HepG2 (cell line): ENCODE results near the gene CGNL1. TPM values are rescaled to one million over a fixed set of nuclear protein-coding genes. Genes with fewer than 3 reads are reported as not detected.
A peak's percentile ranks its signal among the peaks of the same experiment; 100 is the strongest.

ENCODE experiments used
- ARNTL ChIP-seq: sonication (generic); formaldehyde crosslinking; IDR thresholded peaks from 2 replicates; pipeline ENCODE4 v1.4.0; 2020; ENCODE audit warnings: mild to moderate bottlenecking, missing genetic modification reagents
- CREM ChIP-seq, 2 experiments: sonication (generic) in 1 of 2; formaldehyde crosslinking in 1 of 2; IDR thresholded peaks; 2 replicates each; pipeline versions ENCODE4 v1.4.0 to v1.6.1; 2016 to 2020; ENCODE audit warnings: antibody characterized with exemption in 1 of 2, mild to moderate bottlenecking in 1 of 2, missing genetic modification reagents in 1 of 2
- FLYWCH1 ChIP-seq: sonication (generic); formaldehyde crosslinking; IDR thresholded peaks from 2 replicates; pipeline ENCODE4 v1.8.1; 2023; ENCODE audit warnings: mild to moderate bottlenecking, missing genetic modification reagents
- FOXK1 ChIP-seq: sonication (generic); formaldehyde crosslinking; IDR thresholded peaks from 2 replicates; pipeline ENCODE4 v1.4.0; 2020; ENCODE audit warnings: low read depth, missing genetic modification reagents, borderline replicate concordance
- GATAD2A ChIP-seq: IDR thresholded peaks from 2 replicates; pipeline ENCODE4 v1.6.1; 2016
- GMEB1 ChIP-seq: sonication (generic); formaldehyde crosslinking; IDR thresholded peaks from 2 replicates; pipeline ENCODE4 v1.5.1; 2020; ENCODE audit warnings: missing genetic modification reagents, mild to moderate bottlenecking, borderline replicate concordance
- HNRNPK ChIP-seq: fragments of 200-400 bp; formaldehyde crosslinking; IDR thresholded peaks from 2 replicates; pipeline ENCODE4 v1.6.1; 2018; ENCODE audit warnings: low read length, low read depth, moderate library complexity, mild to moderate bottlenecking; ENCODE audit not compliant: poor library complexity, severe bottlenecking
- HNRNPLL ChIP-seq: fragments of 200-400 bp; formaldehyde crosslinking; IDR thresholded peaks from 2 replicates; pipeline ENCODE4 v1.6.1; 2017; ENCODE audit warnings: mild to moderate bottlenecking, low read depth, low read length; ENCODE audit not compliant: poor library complexity, severe bottlenecking
- MLLT10 ChIP-seq: sonication (generic); formaldehyde crosslinking; IDR thresholded peaks from 2 replicates; pipeline ENCODE4 v1.4.0; 2020; ENCODE audit warnings: missing genetic modification reagents
- MYPOP ChIP-seq: sonication (generic); formaldehyde crosslinking; IDR thresholded peaks from 2 replicates; pipeline ENCODE4 v1.8.1; 2023; ENCODE audit warnings: mild to moderate bottlenecking, moderate library complexity, missing genetic modification reagents
- RBFOX2 ChIP-seq: fragments of 200-400 bp; formaldehyde crosslinking; IDR thresholded peaks from 2 replicates; pipeline ENCODE4 v1.6.1; 2017; ENCODE audit warnings: low read depth, mild to moderate bottlenecking, low read length
- THAP11 ChIP-seq: IDR thresholded peaks from 2 replicates; pipeline ENCODE4 v1.6.1; 2016; ENCODE audit warnings: missing biosample characterization, missing genetic modification reagents
- ZBTB33 ChIP-seq: sonication (generic); formaldehyde crosslinking; IDR thresholded peaks from 2 replicates; pipeline ENCODE4 v1.4.0; 2020; ENCODE audit warnings: missing genetic modification reagents
- ZBTB34 ChIP-seq: sonication (generic); formaldehyde crosslinking; IDR thresholded peaks from 2 replicates; pipeline ENCODE4 v1.8.0; 2022; ENCODE audit warnings: mild to moderate bottlenecking, missing genetic modification reagents
- ZBTB46 ChIP-seq: sonication (generic); formaldehyde crosslinking; IDR thresholded peaks from 2 replicates; pipeline ENCODE4 v1.4.0; 2020; ENCODE audit warnings: mild to moderate bottlenecking, missing genetic modification reagents, borderline replicate concordance
- ZBTB49 ChIP-seq: sonication (generic); formaldehyde crosslinking; IDR thresholded peaks from 2 replicates; pipeline ENCODE4 v1.4.0; 2020; ENCODE audit warnings: missing genetic modification reagents, borderline replicate concordance
- ZNF792 ChIP-seq: IDR thresholded peaks from 2 replicates; pipeline ENCODE4 v1.6.1; 2016
- polyA plus RNA-seq, 8 experiments: library from polyadenylated mRNA; depleted of rRNA in 3 of 8; stranded (reverse) in 7 of 8; unstranded in 1 of 8; fragments of >200 nt; fragmentation: Illumina TruSeq in 4 of 8; extraction: Trizol in 4 of 8; gene quantifications; 2 replicates each; pipeline versions ENCODE4 v1.2.1 to v1.2.3, GENCODE V29; 2011 to 2016; ENCODE audit warnings: low read depth in 4 of 8, missing spikeins in 1 of 8, mixed read lengths in 1 of 8; ENCODE audit not compliant: insufficient read depth in 1 of 8
- total RNA-seq, 5 experiments: library from RNA; depleted of rRNA; stranded (reverse); fragments of >200 nt; fragmentation: Illumina TruSeq; extraction: Trizol; gene quantifications; 2 replicates each; pipeline ENCODE4 v1.2.3, GENCODE V29; 2016; ENCODE audit warnings: low read depth in 1 of 5

Gene CGNL1
- total and polyA plus RNA-seq, 2 of the 13 experiments (the other 11 are each of a cell fraction or from before 2014, with no cell fraction given): 5.6 to 15.6 TPM

GRCh38 chr15:57477736-57478522 lies 101.6 kb downstream of the CGNL1 start (continued):
- TF ChIP-seq ZBTB33 (CRISPR knock-in tag) (peak; percentile 31; the same call in 1 of the 2 replicates), ARNTL (CRISPR knock-in tag) (peak; percentile 92), ZBTB46 (CRISPR knock-in tag) (0 out of 2 replicates have a peak, but pooled peaks have one; percentile 15), RBFOX2 (peak; percentile 53; the same call in 1 of the 2 replicates), THAP11 (CRISPR knock-in tag) (no peak; the same call in none of the 2 replicates), FOXK1 (peak; percentile 24; the same call in 1 of the 2 replicates), HNRNPK (no peak), FLYWCH1 (0 out of 2 replicates have a peak, but pooled peaks have one; percentile 44), ZNF792 (CRISPR knock-in tag) (peak; percentile 93), CREM (IDR thresholded peaks at IDR 0.05) (peak; percentile 68), CREM (CRISPR knock-in tag; IDR thresholded peaks at IDR 0.05) (no peak), GATAD2A (CRISPR knock-in tag) (peak; percentile 86), ZBTB49 (CRISPR knock-in tag) (no peak), ZBTB34 (CRISPR knock-in tag) (peak; percentile 83), MLLT10 (CRISPR knock-in tag) (no peak), HNRNPLL (no peak), MYPOP (CRISPR knock-in tag) (peak; percentile 80; the same call in 1 of the 2 replicates), GMEB1 (no peak; the same call in none of the 2 replicates)
